H1 (cell line): ENCODE data around the gene ABHD14A. TPM values are rescaled to one million over a fixed set of nuclear protein-coding genes. Genes with fewer than 3 reads are reported as not detected.

Source experiments
- CTCF ChIA-PET: fragments of 300-600 bp; sonication (Branson Sonifier 250); formaldehyde crosslinking; loops from one replicate; lab custom pipeline; 2021; ENCODE audit not compliant: partially characterized antibody; lab: Charles Lee
- POLR2A ChIA-PET: fragments of 300-600 bp; sonication (Branson Sonifier 250); formaldehyde crosslinking; loops from one replicate; lab custom pipeline; 2021; ENCODE audit warnings: inconsistent platforms; ENCODE audit not compliant: partially characterized antibody; lab: Charles Lee
- DNase-seq, 2 experiments: peaks; one replicate each; pipeline versions ENCODE4 v3.0.0 to v3.0.0-alpha.2; 2010 to 2022; ENCODE audit warnings: low spot score in 2 of 2, low read depth in 1 of 2, mixed read lengths in 1 of 2
- FAIRE-seq: peaks from 2 replicates; lab custom pipeline; 2011; peaks lifted over from hg19 to GRCh38; lab: Jason Lieb, UNC
- H2AFZ ChIP-seq: 2 replicates; pipeline ENCODE4 v1.8.1; 2012; ENCODE audit warnings: low read length, inconsistent platforms
- H2AK5ac ChIP-seq: 2 replicates; pipeline ENCODE4 v1.6.1; 2013; ENCODE audit warnings: low read depth, low read length
- H2BK120ac ChIP-seq: replicated peaks from 2 replicates; pipeline ENCODE3; 2013; ENCODE audit warnings: low read depth, low read length, inconsistent platforms
- H2BK12ac ChIP-seq: 2 replicates; pipeline ENCODE4 v1.6.1; 2013; ENCODE audit warnings: low read depth, low read length
- H2BK15ac ChIP-seq: 2 replicates; pipeline ENCODE4 v1.6.1; 2013; ENCODE audit warnings: low read length
- H2BK20ac ChIP-seq: 2 replicates; pipeline ENCODE4 v1.6.1; 2013; ENCODE audit warnings: low read length
- H2BK5ac ChIP-seq: 2 replicates; pipeline ENCODE4 v1.6.1; 2013; ENCODE audit warnings: low read depth, low read length
- H3K14ac ChIP-seq: 2 replicates; pipeline ENCODE4 v1.6.1; 2013; ENCODE audit warnings: inconsistent platforms; ENCODE audit not compliant: insufficient read length
- H3K18ac ChIP-seq: 2 replicates; pipeline ENCODE4 v1.6.1; 2013; ENCODE audit warnings: low read length; ENCODE audit errors: extremely low read depth
- H3K23ac ChIP-seq: 2 replicates; pipeline ENCODE4 v1.6.1; 2013; ENCODE audit warnings: inconsistent platforms; ENCODE audit not compliant: insufficient read length
- H3K23me2 ChIP-seq: 2 replicates; pipeline ENCODE4 v1.6.1; 2013; ENCODE audit warnings: low read depth, low read length
- H3K27ac ChIP-seq: 2 replicates; pipeline ENCODE4 v1.6.1; 2011; ENCODE audit warnings: low read depth, low read length, inconsistent platforms
- H3K27me3 ChIP-seq, 4 experiments: replicated peaks in 1 of 4; 1 replicate in 1 of 4; 2 replicates in 3 of 4; pipeline versions ENCODE4 v1.6.1 to v1.8.1; 2011 to 2013; ENCODE audit warnings: low read length in 3 of 4, mild to moderate bottlenecking in 3 of 4, inconsistent platforms in 2 of 4, mixed read lengths in 2 of 4, moderate library complexity in 1 of 4; ENCODE audit not compliant: control insufficient read depth in 3 of 4, insufficient read depth in 3 of 4; ENCODE audit errors: extremely low read depth in 1 of 4
- H3K36me3 ChIP-seq, 4 experiments: 2 replicates each; pipeline versions ENCODE4 v1.6.1 to v1.8.1; 2011 to 2013; ENCODE audit warnings: mild to moderate bottlenecking in 4 of 4, low read length in 3 of 4, moderate library complexity in 2 of 4, control low read depth in 1 of 4, inconsistent platforms in 1 of 4; ENCODE audit not compliant: insufficient read depth in 4 of 4, control insufficient read depth in 2 of 4
- H3K4ac ChIP-seq: replicated peaks from 2 replicates; pipeline ENCODE3; 2013; ENCODE audit warnings: low read length, low read depth, mixed read lengths, inconsistent platforms; ENCODE audit not compliant: insufficient read length
- H3K4me1 ChIP-seq, 4 experiments: replicated peaks in 1 of 4; 1 replicate in 1 of 4; 2 replicates in 3 of 4; pipeline versions ENCODE4 v1.6.1 to v1.8.1; 2011 to 2013; ENCODE audit warnings: low read length in 3 of 4, inconsistent platforms in 2 of 4, mixed read lengths in 1 of 4; ENCODE audit not compliant: insufficient read depth in 4 of 4, control insufficient read depth in 3 of 4
- H3K4me2 ChIP-seq, 2 experiments: 2 replicates each; pipeline versions ENCODE4 v1.6.1 to v1.8.1; 2011 to 2013; ENCODE audit warnings: low read depth in 2 of 2, low read length in 2 of 2, control low read depth in 1 of 2, inconsistent platforms in 1 of 2, mild to moderate bottlenecking in 1 of 2; ENCODE audit not compliant: insufficient read depth in 1 of 2
- H3K4me3 ChIP-seq, 4 experiments: fragments of 200-600, 300-600 bp in 1 of 4; sonication (generic), shearing (Covaris generic), sonication (Bioruptor Twin) in 1 of 4; 2 replicates each; pipeline versions ENCODE4 v1.5.1 to v1.8.1; 2011 to 2016; ENCODE audit warnings: low read length in 4 of 4, low read depth in 3 of 4, control low read depth in 2 of 4, inconsistent platforms in 2 of 4, mild to moderate bottlenecking in 2 of 4, mixed read lengths in 1 of 4, moderate library complexity in 1 of 4; ENCODE audit not compliant: insufficient read depth in 2 of 4; ENCODE audit errors: extremely low read depth in 1 of 4
- H3K56ac ChIP-seq: replicated peaks from 2 replicates; pipeline ENCODE3; 2013; ENCODE audit warnings: low read depth, mild to moderate bottlenecking, mixed read lengths, low read length, inconsistent platforms; ENCODE audit not compliant: insufficient read length
- H3K79me1 ChIP-seq: 2 replicates; pipeline ENCODE4 v1.6.1; 2013; ENCODE audit warnings: low read depth, low read length, control low read depth
- H3K79me2 ChIP-seq, 2 experiments: 2 replicates each; pipeline versions ENCODE4 v1.6.1 to v1.8.1; 2012 to 2013; ENCODE audit warnings: low read length in 2 of 2, mild to moderate bottlenecking in 2 of 2, inconsistent platforms in 1 of 2; ENCODE audit not compliant: insufficient read depth in 2 of 2, control insufficient read depth in 1 of 2
- H3K9ac ChIP-seq, 4 experiments: replicated peaks in 1 of 4; 1 replicate in 1 of 4; 2 replicates in 3 of 4; pipeline versions ENCODE4 v1.6.1 to v1.8.1; 2011 to 2013; ENCODE audit warnings: low read depth in 3 of 4, low read length in 3 of 4, control low read depth in 2 of 4, mild to moderate bottlenecking in 2 of 4, moderate library complexity in 2 of 4, inconsistent platforms in 1 of 4; ENCODE audit errors: extremely low read depth in 1 of 4
- H3K9me3 ChIP-seq, 2 experiments: 2 replicates each; pipeline versions ENCODE4 v1.6.1 to v1.8.1; 2012 to 2013; ENCODE audit warnings: mild to moderate bottlenecking in 2 of 2, moderate library complexity in 2 of 2, control low read depth in 1 of 2, inconsistent platforms in 1 of 2, low read depth in 1 of 2, low read length in 1 of 2, mixed read lengths in 1 of 2; ENCODE audit not compliant: insufficient read depth in 2 of 2
- H4K20me1 ChIP-seq, 2 experiments: replicated peaks in 1 of 2; 2 replicates each; pipeline versions ENCODE3 to v1.8.1; 2011 to 2013; ENCODE audit warnings: inconsistent platforms in 2 of 2, low read length in 2 of 2, mild to moderate bottlenecking in 1 of 2; ENCODE audit not compliant: insufficient read depth in 2 of 2, control insufficient read depth in 1 of 2
- H4K5ac ChIP-seq: 2 replicates; pipeline ENCODE4 v1.6.1; 2013; ENCODE audit warnings: low read length, low read depth, mixed read lengths, inconsistent platforms; ENCODE audit not compliant: insufficient read length
- H4K8ac ChIP-seq: 2 replicates; pipeline ENCODE4 v1.8.0; 2013; ENCODE audit warnings: mild to moderate bottlenecking, moderate library complexity, low read length, inconsistent platforms; ENCODE audit not compliant: insufficient read depth; ENCODE audit errors: extremely low read depth
- H4K91ac ChIP-seq: replicated peaks from 2 replicates; pipeline ENCODE3; 2013; ENCODE audit warnings: low read length, mixed read lengths, inconsistent platforms; ENCODE audit not compliant: insufficient read length
- EP300 ChIP-seq, 2 experiments: IDR thresholded peaks; 1 replicate in 1 of 2; 2 replicates in 1 of 2; pipeline ENCODE4 v1.6.1; 2011 to 2012; ENCODE audit warnings: low read depth in 2 of 2, low read length in 2 of 2, mild to moderate bottlenecking in 2 of 2, borderline replicate concordance in 1 of 2, inconsistent platforms in 1 of 2, moderate library complexity in 1 of 2
- MAFK ChIP-seq: IDR thresholded peaks from 2 replicates; pipeline ENCODE4 v1.6.1; 2012; ENCODE audit warnings: low read depth, mild to moderate bottlenecking, improper control_type of control experiment, low read length
- POLR2A ChIP-seq, 2 experiments: IDR thresholded peaks; 1 replicate in 1 of 2; 2 replicates in 1 of 2; pipeline ENCODE4 v1.6.1; 2011; ENCODE audit warnings: low read depth in 2 of 2, low read length in 2 of 2, mild to moderate bottlenecking in 2 of 2; ENCODE audit errors: control extremely low read depth in 1 of 2
- POLR2AphosphoS5 ChIP-seq: IDR thresholded peaks from 2 replicates; pipeline ENCODE4 v1.6.1; 2011; ENCODE audit warnings: low read depth, low read length
- TAF7 ChIP-seq: optimal IDR thresholded peaks from 2 replicates; pipeline ENCODE3; 2011; ENCODE audit warnings: low read depth, mild to moderate bottlenecking, inconsistent platforms, low read length, moderate library complexity, borderline replicate concordance
- WGBS, 2 experiments: shearing (Covaris generic) in 1 of 2; methylation state at CpG; one replicate each; pipeline versions ENCODE4 v1.1.6 to v1.1.7; 2013 to 2015; ENCODE audit warnings: low lambda C conversion rate in 2 of 2, mixed read lengths in 2 of 2, inconsistent platforms in 1 of 2, low coverage in 1 of 2, missing lambda C conversion rate in 1 of 2; ENCODE audit not compliant: insufficient replicate concordance in 2 of 2, insufficient coverage in 1 of 2, insufficient read length in 1 of 2; ENCODE audit errors: extremely low coverage in 1 of 2, missing lambda C conversion rate in 1 of 2; 5-methylcytosine and 5-hydroxymethylcytosine counted together
- polyA plus RNA-seq, 7 experiments: library from polyadenylated mRNA; depleted of rRNA in 3 of 7; stranded (reverse) in 5 of 7; unstranded in 2 of 7; fragments of >200 nt in 5 of 7; fragments of 200-250 nt in 2 of 7; gene quantifications; 1 replicate in 5 of 7; 2 replicates in 1 of 7; 4 replicates in 1 of 7; pipeline versions ENCODE4 v1.2.1 to v1.2.3, GENCODE V29; 2011 to 2013; ENCODE audit warnings: missing spikeins in 2 of 7, mixed read lengths in 2 of 7
- total RNA-seq: library from RNA; stranded (reverse); fragmentation: NEBNext Ultra II Directional; extraction: Animal tissue kit (Norgen Biotek cat#: 25700); gene quantifications from 2 replicates; pipeline ENCODE4 v1.2.1, GENCODE V29; 2021

ABHD14A gene
- total and polyA plus RNA-seq, 2 of the 8 experiments (the other 6 are each of a cell fraction or from before 2014, with no cell fraction given) = 4.6 to 9.8 TPM

DNA sequence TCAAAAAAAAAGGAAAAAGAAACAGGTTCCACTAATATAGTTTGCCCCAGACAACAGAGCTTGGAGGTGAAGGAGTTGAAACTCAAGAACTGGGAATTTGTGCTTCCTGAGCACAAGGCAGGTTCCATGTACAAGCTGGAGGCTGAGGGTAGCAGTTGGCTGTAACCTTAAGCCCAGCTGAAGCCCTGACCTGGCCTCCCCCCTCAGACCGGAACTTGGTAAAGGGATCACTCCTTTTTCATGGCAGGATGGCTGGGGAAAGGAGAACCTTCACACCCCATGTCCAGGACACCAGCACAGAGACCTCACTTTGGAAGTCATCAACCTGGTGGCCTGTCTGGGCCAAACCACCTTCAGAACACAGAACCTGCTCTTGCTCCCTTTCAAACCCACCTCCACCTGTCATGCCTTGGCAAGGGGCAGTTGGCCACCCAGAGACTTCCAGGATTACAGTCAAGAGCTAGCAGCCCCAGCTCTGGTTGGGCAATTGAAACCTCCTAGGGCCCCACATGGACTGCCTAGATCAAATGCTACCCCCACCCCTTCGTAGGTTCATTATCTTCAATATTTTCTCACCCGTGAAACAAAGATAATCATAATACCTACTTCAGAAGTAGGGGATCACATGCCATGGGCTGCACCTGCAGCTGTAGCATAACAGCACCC is 17.3 kb downstream of the ABHD14A start:
- 0 out of 2 replicates have a peak overlapping the region, but pooled peaks have one; percentile 19 for H3K27ac ChIP-seq
- FAIRE-seq = no peak
- CTCF ChIA-PET = interaction anchor here (0.6 to 6.2 kb wide), 14 partner anchors 10 to 302 kb away, joined by 3 to 46 read pairs (median 4); partner anchors contain the start of genes ABHD14A, ABHD14B, ACY1 and PARP3

More for the DNA sequence above, 17.3 kb downstream of the ABHD14A start:
- Histone ChIP-seq H3K27me3 (no peaks in the 10 kb centered on the region), H3K4me1 (peaks cover 4 to 17% (median 7%) of the 10 kb centered on the region in 4 experiments; a peak in 5 of 7 replicates), H3K4ac (no peak overlapping the region), H3K23ac (no peak overlapping the region), H2BK5ac (peak overlapping the region; percentile 63; the same call in 1 of the 2 replicates), H4K91ac (no peak overlapping the region), H2BK12ac (no peak overlapping the region), H3K4me3 (no peak overlapping the region), H3K79me2 (peaks cover 0 to 17% of the 10 kb centered on the region in 2 experiments; a peak in 3 of 4 replicates), H3K18ac (no peak overlapping the region), H2BK15ac (no peak overlapping the region), H2AFZ (no peak overlapping the region), H3K9ac (no peak overlapping the region), H3K56ac (no peak overlapping the region), H2BK20ac (no peak overlapping the region), H4K20me1 (peaks cover 3 to 8% of the 10 kb centered on the region in 2 experiments), H3K9me3 (no peaks in the 10 kb centered on the region), H3K4me2 (no peak overlapping the region), H3K36me3 (peaks cover 17 to 39% (median 28%) of the 10 kb centered on the region in 4 experiments), H2BK120ac (no peak overlapping the region), H4K8ac (peak overlapping the region; percentile 3; the same call in 1 of the 2 replicates), H3K14ac (no peak overlapping the region), H3K23me2 (peaks cover 5% of the 10 kb centered on the region; the same call in 1 of the 2 replicates), H4K5ac (no peak overlapping the region), H3K79me1 (peaks cover 4% of the 10 kb centered on the region), H2AK5ac (0 out of 2 replicates have a peak overlapping the region, but pooled peaks have one; percentile 13)
- POLR2A ChIA-PET = interaction anchor here (0.5 to 25.9 kb wide), 34 partner anchors 9 to 458 kb away, joined by 3 to 923 read pairs (median 4); partner anchors contain the start of genes ABHD14A, ABHD14B, ACY1 and DUSP7
- peak; percentile 74 for TF ChIP-seq POLR2AphosphoS5
- no peak for TF ChIP-seq EP300 (IDR thresholded peaks at IDR 0.05; ENCODE audit: borderline replicate concordance in 1 of 2, low read depth in 2 of 2, low read length in 2 of 2)
- TF ChIP-seq MAFK = no peak
- peak; percentile 52 for TF ChIP-seq TAF7
- TF ChIP-seq POLR2A (IDR thresholded peaks at IDR 0.05; ENCODE audit: control extremely low read depth in 1 of 2, low read depth in 2 of 2, low read length in 2 of 2) = peak in 1 of 2 experiments; percentile 83; a peak in 1 of 3 replicates
- 84% methylated on average over 3 of the region's 3 CpGs; no CpG with 5 or more reads in 1 of the 2 experiments for WGBS, 2 experiments
- peak in 1 of 2 experiments; percentile 46 for DNase-seq
